ENCODE results near the gene ARID2.

The ARID2 gene

GRCh38 chr12:45721369-45721768, 8.1 kb upstream of the ARID2 start:
- no peak for DNase-seq

DNA sequence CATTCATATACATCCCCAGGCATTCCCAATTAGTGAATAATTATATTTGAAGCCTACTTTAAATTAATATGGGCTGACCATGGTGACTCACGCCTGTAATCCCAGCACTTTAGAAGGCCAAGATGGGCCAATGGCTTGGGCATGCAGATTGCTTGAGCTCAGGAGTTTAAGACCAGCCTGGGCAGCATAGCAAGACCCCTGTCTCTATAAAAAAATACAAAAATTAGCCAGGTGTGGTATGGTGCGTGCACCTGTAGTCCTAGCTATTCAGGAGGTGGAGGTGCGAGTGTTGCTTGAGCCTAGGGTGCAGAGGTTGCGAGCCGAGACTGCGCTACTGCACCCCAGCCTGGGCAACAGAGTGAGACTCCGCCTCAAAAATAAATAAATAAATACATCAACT, 7.6 kb upstream of the ARID2 start:
- DNase-seq = no peak

GRCh38 chr12:45725631-45726602, 3.6 kb upstream of the ARID2 start:
- peak; percentile 66 for DNase-seq

DNA sequence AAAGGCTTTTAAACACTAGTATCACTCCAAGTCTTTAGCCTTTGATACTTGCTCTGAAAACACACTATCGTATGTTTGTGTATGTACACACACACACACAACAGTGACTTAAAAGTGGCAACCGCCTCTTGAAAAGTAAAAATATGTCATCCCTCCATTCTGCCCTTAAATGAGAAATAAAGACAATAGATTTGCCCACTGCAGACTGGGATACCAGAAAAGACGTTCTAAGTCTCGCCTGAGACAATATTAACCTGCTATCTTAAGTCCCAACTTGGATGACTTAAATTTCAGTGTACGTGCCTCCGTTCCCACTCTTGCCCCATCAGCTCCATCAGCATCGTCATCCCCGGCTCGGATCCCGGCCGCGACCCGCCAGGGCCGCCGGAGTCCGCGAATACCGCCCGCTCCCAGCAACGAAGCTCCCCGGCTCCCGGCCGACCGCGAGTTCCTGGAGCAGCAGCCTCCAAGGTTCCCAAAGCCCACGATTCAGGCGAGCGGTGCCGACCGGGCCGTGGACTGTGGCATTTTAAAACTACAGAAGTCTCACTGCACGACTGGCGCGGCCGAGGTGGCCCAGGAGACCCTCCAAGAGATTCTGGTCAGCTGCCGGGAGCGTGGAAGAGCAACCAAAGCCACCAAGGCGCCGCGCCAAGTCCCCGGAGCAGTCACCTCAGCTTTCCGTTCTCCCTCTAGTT, 2.8 kb upstream of the ARID2 start:
- DNase-seq = peak; percentile 97

- DNase-seq = peak; percentile 100
Measured at GRCh38 chr12:45727301-45727979, 2.1 kb upstream of the ARID2 start.

GRCh38 chr12:45727980-45728629, 1.4 kb upstream of the ARID2 start:
- no peak for DNase-seq

DNA sequence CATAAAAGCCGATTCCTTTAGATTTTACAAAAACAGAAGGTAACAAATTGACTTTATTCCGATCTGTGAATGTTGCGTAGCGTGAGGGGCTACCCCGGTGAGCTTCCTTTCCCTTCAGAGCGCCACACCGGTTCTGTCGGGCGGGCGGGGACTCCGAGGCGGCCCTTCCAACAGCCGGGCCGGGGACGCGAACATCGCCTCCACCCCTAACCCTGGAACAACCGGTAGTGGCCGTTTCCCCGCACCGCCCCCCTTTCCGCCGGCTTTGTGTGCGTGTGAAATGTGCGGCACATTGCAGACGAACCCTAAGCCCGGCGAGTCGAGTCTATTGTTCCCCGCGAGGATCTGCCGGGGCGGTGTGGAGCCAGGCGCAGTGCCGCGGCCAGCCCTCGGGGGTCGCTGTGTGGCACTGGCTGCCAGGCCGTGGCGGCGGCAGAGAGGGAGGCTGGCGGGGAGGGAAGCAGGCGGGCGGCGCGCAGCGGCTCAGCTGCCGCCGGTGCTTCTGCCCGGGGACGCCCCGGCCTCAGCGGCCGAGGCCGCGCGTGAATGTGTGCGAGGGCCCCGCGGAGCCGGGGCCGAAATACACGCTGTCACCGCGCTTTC, 775 bp upstream of the ARID2 start:
- peak; percentile 94 for DNase-seq

GRCh38 chr12:45730084-45730347, 510 bp downstream of the ARID2 start:
- no peak for DNase-seq

DNA sequence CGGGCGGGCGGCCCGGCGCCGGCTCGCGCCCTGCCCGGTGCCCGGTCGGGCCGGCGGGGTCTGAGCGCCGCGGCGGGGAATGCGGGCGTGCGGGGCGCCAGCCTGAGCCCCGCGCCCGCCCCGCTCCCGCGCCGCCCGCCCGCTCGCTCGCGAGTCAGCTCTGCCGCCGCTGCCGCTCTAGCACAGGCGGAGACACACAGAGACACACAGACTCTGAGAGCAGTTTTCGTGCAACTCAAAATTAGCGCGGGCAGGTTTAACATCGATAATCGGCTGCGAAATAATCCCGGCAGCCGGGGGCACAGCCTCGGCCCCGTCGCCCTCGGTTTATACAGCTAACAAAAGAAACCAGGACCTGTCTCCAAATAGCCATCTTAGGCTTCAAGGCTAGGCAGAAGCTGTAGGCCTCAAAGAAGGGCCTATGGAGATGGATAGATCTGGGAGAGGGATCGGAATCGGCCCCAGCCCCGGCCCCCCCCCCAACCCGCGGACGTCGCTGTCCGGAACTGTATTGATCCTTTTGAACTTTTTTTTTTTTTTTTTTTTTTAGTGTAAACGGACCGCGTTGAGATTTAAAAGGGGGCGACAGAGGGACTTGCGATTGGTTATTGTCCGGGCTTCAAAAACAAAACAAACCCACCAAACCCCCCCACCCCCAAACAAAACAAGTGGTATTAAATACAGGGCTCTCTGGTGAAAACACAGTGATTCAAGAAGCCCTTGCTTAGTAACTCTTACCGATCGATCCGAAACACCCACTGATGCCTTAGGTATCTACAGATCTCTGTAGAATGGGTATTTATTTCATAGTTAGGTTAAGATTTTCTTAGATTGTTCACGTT, 1.1 kb downstream of the ARID2 start:
- DNase-seq = no peak

GRCh38 chr12:45731190-45731775, 1.8 kb downstream of the ARID2 start:
- no peak for DNase-seq

DNA sequence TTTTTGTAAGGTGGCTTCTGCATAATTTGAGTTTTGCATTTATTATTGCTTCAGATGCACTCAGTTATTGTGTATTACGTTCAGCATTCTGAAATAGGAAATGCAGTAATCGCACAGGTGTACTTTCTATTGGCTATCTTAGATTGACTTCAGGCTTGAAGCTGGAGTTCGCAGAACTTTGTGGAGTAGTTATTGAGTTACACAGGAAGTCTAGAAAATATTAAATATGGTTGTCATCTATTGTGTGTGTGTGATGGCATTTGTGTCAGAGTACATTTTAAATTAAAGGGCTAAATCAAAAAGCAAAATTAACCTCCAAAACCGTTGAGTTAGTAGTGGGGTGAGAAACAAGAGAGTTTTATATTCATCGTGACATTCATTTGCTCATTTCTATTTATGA, 2.7 kb downstream of the ARID2 start:
- no peak for DNase-seq

- no peak for DNase-seq
Measured at GRCh38 chr12:45732936-45733335, 3.4 kb downstream of the ARID2 start.

DNA sequence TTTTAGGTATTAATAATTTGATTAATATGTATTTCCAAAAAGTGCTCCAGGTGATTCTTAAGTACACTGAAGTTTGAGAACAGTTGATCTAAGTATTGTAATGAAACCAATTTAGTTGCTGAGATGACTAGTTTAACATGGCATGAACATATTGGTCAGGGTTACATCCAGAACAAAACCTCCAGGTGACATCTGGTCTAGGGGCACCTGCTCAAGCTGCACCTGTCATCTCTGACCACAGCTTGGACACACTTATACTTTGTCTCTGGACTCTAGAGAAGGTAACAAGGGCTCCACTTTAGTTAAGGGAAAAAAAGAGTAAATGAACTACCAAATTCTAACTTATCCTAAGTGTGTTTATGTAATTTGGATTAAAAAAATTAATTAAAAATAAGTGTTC, 8.1 kb downstream of the ARID2 start:
- DNase-seq = no peak

DNA sequence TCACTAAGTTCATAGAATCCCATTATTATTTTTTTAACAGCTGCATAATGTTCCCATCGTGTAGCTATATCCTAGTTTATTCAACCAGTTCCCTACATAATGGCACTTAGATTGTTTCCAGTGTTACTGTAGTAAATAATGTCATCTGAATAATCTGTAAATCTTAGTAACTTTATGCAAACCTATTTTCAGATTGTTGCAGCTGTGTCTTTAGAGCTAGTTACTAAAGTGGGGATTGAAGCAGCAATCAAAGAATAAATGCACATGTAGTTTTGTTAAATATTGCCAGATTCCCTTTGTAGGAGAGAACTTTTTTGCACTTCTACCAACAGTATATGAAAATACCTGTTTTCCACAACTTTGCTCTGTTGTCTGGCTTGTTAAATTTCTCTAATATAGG, 13.1 kb downstream of the ARID2 start:
- DNase-seq = no peak

GRCh38 chr12:45743247-45743646, 13.7 kb downstream of the ARID2 start:
- DNase-seq = no peak

DNA sequence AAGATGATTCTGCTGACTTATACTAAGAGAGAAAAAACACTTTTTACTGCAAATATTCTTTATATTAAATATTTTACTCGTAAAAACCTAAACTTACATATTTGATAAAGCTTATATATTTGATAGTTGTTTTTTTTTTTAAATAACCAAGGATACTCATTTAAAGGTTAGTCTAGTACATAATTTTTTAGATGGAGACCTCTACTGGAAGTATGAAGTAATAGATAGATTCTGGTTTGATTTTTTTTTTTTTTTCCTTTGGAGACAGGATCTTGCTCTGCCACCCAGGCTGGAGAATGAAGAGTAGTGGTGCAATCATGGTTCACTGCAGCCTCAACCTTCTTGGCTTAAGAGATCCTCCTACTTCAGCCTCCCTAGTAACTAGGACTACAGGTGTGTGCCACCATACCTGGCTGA, 16.4 kb downstream of the ARID2 start:
- DNase-seq = no peak

GRCh38 chr12:45756666-45757065, 27.2 kb downstream of the ARID2 start:
- DNase-seq = no peak

DNA sequence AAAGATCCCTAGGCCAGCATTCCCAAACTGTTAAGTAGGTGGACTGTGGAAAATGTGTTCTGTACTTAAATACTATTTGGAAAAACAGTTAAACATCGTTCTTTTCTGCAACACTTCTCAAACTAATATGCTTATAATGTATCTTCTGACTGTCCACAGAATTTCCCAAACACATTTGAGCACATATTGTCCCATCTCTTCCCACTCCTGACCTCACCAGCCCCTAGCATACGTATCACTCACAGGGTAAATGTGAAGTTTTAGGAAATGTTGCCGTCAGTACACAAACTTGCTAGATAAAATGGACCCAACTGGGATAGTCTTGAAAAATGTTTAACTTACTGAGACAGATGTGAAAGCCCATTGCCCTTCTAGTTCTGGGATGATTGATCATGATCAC, 27.7 kb downstream of the ARID2 start:
- no peak for DNase-seq

DNA sequence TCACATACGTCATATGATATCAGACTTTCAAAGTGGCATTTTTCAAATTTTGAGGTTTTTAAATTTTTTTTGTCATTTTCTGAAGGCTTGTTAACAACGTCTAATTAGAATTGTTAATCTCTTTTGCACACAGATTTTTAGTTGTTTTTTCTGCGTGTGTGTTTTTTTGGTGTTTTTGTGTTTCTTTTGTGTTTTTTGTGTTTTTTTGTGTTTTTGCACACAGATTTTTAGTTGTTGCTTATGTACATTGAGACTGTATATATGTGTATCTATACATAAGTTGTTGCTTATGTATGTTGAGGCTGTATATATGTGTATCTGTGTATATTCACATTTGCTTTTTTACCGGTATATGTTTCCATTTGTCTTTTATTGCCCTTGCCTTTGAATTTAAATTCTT, 30.8 kb downstream of the ARID2 start:
- no peak for DNase-seq

DNA sequence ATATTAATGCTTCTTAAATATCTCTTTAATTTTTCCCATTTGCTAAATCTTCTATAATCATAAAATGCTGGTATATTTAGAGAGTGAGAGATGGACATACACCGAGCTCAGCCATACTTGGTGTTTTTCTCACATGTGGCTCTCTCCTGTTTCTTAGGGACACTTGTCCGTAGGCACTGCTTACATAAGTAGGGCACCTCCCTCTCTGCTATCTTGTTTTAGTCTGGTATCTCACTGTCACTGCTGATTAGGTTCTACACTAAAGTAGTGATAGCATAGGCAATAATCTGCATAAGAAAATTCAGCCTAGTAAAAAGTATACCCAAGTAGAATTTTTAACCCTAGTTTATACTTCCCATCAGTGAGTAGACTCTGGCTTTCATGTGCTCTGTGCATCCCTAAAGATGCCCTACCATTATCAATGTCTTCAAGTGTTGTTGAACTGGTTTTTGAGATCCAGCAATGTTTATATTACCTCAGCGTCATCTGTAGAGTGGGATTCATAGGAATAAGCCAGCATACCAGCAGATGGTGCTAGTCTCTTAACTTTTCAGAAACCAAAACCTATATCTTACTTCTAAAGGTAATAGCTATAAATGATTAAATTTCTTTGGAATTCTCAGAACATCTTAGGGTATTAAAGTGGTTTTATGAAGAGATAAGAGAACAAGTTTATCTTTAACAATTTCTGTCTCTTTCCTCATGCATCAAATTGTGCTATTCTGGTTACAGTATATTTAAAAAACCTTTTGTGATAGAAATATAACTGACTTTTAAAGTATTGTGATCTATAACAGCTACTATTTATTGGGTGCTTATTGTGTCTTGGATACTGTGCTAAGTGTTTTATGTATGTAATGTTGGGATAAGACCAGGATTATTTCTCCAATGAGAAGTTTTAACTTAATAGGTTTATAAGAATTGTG, 32.9 kb downstream of the ARID2 start:
- no peak for DNase-seq

Data from T1000 (cell line).